ENCODE data around the gene PLA2G2A. TPM values are rescaled to one million over a fixed set of nuclear protein-coding genes. Genes with fewer than 3 reads are reported as not detected.

PLA2G2A gene
- total RNA-seq, 1 experiment from 2014 or later, result 1.2 TPM

DNA sequence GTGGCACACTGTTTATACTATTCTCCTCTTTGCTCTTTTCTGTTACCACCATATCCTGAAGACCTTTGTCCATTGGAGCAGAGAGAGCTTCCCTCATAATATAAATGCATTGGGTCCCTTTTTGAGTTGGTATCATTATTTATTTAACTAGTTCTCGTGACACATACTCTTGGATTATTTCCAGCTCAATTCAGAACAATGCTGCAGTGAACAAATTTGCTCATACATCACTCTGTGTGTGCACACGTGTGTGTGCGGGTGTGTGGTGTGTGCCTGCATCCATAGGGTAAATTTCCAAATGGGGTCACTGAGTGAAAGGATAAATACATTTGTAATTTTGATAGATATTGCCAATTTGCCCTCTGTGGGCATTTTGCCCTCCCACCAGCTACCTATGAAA, 5.8 kb downstream of the PLA2G2A start:
- TF ChIP-seq, protein P1, sequence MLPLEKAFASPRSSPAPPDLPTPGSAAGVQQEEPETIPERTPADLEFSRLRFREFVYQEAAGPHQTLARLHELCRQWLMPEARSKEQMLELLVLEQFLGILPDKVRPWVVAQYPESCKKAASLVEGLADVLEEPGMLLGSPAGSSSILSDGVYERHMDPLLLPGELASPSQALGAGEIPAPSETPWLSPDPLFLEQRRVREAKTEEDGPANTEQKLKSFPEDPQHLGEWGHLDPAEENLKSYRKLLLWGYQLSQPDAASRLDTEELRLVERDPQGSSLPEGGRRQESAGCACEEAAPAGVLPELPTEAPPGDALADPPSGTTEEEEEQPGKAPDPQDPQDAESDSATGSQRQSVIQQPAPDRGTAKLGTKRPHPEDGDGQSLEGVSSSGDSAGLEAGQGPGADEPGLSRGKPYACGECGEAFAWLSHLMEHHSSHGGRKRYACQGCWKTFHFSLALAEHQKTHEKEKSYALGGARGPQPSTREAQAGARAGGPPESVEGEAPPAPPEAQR (CRISPR knock-in tag; IDR thresholded peaks at IDR 0.05), result no peak
- TF ChIP-seq TP53 (CRISPR knock-in tag; IDR thresholded peaks at IDR 0.05), result no peak
- TF ChIP-seq HMGA2 (CRISPR knock-in tag; IDR thresholded peaks at IDR 0.05), result no peak
- TF ChIP-seq, protein P2, sequence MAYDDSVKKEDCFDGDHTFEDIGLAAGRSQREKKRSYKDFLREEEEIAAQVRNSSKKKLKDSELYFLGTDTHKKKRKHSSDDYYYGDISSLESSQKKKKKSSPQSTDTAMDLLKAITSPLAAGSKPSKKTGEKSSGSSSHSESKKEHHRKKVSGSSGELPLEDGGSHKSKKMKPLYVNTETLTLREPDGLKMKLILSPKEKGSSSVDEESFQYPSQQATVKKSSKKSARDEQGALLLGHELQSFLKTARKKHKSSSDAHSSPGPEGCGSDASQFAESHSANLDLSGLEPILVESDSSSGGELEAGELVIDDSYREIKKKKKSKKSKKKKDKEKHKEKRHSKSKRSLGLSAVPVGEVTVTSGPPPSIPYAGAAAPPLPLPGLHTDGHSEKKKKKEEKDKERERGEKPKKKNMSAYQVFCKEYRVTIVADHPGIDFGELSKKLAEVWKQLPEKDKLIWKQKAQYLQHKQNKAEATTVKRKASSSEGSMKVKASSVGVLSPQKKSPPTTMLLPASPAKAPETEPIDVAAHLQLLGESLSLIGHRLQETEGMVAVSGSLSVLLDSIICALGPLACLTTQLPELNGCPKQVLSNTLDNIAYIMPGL (CRISPR knock-in tag; IDR thresholded peaks at IDR 0.05), result no peak
- no peak for TF ChIP-seq ZNF396 (CRISPR knock-in tag; IDR thresholded peaks at IDR 0.05; ENCODE audit: borderline replicate concordance)
- TF ChIP-seq, protein P3, sequence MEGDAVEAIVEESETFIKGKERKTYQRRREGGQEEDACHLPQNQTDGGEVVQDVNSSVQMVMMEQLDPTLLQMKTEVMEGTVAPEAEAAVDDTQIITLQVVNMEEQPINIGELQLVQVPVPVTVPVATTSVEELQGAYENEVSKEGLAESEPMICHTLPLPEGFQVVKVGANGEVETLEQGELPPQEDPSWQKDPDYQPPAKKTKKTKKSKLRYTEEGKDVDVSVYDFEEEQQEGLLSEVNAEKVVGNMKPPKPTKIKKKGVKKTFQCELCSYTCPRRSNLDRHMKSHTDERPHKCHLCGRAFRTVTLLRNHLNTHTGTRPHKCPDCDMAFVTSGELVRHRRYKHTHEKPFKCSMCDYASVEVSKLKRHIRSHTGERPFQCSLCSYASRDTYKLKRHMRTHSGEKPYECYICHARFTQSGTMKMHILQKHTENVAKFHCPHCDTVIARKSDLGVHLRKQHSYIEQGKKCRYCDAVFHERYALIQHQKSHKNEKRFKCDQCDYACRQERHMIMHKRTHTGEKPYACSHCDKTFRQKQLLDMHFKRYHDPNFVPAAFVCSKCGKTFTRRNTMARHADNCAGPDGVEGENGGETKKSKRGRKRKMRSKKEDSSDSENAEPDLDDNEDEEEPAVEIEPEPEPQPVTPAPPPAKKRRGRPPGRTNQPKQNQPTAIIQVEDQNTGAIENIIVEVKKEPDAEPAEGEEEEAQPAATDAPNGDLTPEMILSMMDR (IDR thresholded peaks at IDR 0.05), result no peak
- no peak for TF ChIP-seq EMX1 (CRISPR knock-in tag; IDR thresholded peaks at IDR 0.05)
- no peak for TF ChIP-seq GTF2I (CRISPR knock-in tag; conservative IDR thresholded peaks at IDR 0.05)
- TF ChIP-seq GRHL2 (CRISPR knock-in tag; IDR thresholded peaks at IDR 0.05; ENCODE audit: insufficient replicate concordance, severe bottlenecking), result no peak
- TF ChIP-seq, protein P4, sequence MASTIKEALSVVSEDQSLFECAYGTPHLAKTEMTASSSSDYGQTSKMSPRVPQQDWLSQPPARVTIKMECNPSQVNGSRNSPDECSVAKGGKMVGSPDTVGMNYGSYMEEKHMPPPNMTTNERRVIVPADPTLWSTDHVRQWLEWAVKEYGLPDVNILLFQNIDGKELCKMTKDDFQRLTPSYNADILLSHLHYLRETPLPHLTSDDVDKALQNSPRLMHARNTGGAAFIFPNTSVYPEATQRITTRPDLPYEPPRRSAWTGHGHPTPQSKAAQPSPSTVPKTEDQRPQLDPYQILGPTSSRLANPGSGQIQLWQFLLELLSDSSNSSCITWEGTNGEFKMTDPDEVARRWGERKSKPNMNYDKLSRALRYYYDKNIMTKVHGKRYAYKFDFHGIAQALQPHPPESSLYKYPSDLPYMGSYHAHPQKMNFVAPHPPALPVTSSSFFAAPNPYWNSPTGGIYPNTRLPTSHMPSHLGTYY (CRISPR knock-in tag; IDR thresholded peaks at IDR 0.05), result no peak
- TF ChIP-seq ZNF263 (CRISPR knock-in tag; IDR thresholded peaks at IDR 0.05; ENCODE audit: low read depth), result no peak
- TF ChIP-seq, protein P5, sequence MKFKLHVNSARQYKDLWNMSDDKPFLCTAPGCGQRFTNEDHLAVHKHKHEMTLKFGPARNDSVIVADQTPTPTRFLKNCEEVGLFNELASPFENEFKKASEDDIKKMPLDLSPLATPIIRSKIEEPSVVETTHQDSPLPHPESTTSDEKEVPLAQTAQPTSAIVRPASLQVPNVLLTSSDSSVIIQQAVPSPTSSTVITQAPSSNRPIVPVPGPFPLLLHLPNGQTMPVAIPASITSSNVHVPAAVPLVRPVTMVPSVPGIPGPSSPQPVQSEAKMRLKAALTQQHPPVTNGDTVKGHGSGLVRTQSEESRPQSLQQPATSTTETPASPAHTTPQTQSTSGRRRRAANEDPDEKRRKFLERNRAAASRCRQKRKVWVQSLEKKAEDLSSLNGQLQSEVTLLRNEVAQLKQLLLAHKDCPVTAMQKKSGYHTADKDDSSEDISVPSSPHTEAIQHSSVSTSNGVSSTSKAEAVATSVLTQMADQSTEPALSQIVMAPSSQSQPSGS (CRISPR knock-in tag; IDR thresholded peaks at IDR 0.05; ENCODE audit: borderline replicate concordance, low read depth), result no peak
- no peak for TF ChIP-seq RELA (CRISPR knock-in tag; IDR thresholded peaks at IDR 0.05; ENCODE audit: borderline replicate concordance)
- TF ChIP-seq, protein P6, sequence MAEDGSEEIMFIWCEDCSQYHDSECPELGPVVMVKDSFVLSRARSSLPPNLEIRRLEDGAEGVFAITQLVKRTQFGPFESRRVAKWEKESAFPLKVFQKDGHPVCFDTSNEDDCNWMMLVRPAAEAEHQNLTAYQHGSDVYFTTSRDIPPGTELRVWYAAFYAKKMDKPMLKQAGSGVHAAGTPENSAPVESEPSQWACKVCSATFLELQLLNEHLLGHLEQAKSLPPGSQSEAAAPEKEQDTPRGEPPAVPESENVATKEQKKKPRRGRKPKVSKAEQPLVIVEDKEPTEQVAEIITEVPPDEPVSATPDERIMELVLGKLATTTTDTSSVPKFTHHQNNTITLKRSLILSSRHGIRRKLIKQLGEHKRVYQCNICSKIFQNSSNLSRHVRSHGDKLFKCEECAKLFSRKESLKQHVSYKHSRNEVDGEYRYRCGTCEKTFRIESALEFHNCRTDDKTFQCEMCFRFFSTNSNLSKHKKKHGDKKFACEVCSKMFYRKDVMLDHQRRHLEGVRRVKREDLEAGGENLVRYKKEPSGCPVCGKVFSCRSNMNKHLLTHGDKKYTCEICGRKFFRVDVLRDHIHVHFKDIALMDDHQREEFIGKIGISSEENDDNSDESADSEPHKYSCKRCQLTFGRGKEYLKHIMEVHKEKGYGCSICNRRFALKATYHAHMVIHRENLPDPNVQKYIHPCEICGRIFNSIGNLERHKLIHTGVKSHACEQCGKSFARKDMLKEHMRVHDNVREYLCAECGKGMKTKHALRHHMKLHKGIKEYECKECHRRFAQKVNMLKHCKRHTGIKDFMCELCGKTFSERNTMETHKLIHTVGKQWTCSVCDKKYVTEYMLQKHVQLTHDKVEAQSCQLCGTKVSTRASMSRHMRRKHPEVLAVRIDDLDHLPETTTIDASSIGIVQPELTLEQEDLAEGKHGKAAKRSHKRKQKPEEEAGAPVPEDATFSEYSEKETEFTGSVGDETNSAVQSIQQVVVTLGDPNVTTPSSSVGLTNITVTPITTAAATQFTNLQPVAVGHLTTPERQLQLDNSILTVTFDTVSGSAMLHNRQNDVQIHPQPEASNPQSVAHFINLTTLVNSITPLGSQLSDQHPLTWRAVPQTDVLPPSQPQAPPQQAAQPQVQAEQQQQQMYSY (CRISPR knock-in tag; IDR thresholded peaks at IDR 0.05), result no peak
- ATAC-seq, result no peak
- no peak overlapping the region for H3K27ac Mint-ChIP-seq
- no peaks in the 10 kb centered on the region; the same call in 1 of the 2 replicates for H3K27me3 Mint-ChIP-seq (ENCODE audit: low read depth)
- H3K9me3 Mint-ChIP-seq, result 0 out of 2 replicates have a peak, but pooled peaks cover under 1% of the 10 kb centered on the region
- ChIA-PET CTCF (interaction anchor here (0.9 to 2.6 kb wide), 5 partner anchors 15 to 218 kb away, joined by 3 to 19 read pairs (median 6); no protein-coding TSS in a partner anchor), POLR2A (no interaction called here)
- no peak for DNase-seq (ENCODE audit: low spot score)
- H3K4me3 Mint-ChIP-seq, result no peak overlapping the region
- H3K36me3 Mint-ChIP-seq, result no peaks in the 10 kb centered on the region
- H3K4me1 Mint-ChIP-seq, result peaks cover 25% of the 10 kb centered on the region

All from WTC11 (cell line).